ENCODE measurements around the gene PSMD1.

DNA sequence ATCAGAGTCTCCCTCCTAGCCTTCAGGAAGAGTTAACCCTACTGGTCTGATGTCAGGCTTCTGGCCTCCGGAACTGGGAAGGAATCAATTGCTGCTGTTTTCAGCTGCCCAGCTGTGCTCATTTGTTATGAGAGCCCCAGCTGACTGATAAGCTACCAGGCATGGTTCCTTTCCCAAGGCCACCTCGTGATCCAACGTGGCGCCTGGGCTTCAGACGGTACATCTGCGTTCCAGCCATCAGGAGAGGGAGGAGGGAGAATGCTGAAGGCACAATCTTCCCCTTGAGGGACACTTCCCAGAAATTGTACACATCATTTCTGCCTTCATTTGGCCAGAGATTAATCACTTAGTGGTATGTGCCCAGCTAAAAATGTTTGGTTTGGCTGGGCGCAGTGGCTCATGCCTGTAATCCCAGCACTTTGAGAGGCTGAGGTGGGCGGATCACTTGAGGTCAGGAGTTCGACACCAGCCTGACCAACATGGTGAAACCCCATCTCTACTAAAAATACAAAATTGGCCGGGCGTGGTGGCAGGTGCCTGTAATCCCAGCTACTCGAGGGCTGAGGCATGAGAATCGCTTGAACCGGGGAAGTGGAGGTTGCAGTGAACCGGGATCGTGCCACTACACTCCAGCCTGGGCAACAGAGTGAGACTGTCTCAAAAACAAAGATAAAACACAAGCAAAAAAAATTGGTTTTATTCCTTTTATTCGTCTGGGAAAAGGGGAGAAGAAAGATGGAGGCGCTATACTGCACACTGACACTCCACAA is 131.3 kb downstream of the PSMD1 start:
- no peak for TF ChIP-seq POLR2AphosphoS5 (IDR thresholded peaks at IDR 0.05; ENCODE audit: low read depth, low read length)
- no peak for TF ChIP-seq SIN3A (IDR thresholded peaks at IDR 0.05; ENCODE audit: borderline replicate concordance, insufficient read depth, low read length)
- TF ChIP-seq, protein P1, sequence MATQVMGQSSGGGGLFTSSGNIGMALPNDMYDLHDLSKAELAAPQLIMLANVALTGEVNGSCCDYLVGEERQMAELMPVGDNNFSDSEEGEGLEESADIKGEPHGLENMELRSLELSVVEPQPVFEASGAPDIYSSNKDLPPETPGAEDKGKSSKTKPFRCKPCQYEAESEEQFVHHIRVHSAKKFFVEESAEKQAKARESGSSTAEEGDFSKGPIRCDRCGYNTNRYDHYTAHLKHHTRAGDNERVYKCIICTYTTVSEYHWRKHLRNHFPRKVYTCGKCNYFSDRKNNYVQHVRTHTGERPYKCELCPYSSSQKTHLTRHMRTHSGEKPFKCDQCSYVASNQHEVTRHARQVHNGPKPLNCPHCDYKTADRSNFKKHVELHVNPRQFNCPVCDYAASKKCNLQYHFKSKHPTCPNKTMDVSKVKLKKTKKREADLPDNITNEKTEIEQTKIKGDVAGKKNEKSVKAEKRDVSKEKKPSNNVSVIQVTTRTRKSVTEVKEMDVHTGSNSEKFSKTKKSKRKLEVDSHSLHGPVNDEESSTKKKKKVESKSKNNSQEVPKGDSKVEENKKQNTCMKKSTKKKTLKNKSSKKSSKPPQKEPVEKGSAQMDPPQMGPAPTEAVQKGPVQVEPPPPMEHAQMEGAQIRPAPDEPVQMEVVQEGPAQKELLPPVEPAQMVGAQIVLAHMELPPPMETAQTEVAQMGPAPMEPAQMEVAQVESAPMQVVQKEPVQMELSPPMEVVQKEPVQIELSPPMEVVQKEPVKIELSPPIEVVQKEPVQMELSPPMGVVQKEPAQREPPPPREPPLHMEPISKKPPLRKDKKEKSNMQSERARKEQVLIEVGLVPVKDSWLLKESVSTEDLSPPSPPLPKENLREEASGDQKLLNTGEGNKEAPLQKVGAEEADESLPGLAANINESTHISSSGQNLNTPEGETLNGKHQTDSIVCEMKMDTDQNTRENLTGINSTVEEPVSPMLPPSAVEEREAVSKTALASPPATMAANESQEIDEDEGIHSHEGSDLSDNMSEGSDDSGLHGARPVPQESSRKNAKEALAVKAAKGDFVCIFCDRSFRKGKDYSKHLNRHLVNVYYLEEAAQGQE (IDR thresholded peaks at IDR 0.05; ENCODE audit: insufficient read depth in 1 of 2, low read depth in 2 of 2, low read length in 2 of 2), result no peak
- no peak for TF ChIP-seq TAF1 (IDR thresholded peaks at IDR 0.05; ENCODE audit: borderline replicate concordance, insufficient read depth, low read length)

Data from PFSK-1 (cell line).